ENCODE measurements around the gene ATG3.

ATG3 gene

DNA sequence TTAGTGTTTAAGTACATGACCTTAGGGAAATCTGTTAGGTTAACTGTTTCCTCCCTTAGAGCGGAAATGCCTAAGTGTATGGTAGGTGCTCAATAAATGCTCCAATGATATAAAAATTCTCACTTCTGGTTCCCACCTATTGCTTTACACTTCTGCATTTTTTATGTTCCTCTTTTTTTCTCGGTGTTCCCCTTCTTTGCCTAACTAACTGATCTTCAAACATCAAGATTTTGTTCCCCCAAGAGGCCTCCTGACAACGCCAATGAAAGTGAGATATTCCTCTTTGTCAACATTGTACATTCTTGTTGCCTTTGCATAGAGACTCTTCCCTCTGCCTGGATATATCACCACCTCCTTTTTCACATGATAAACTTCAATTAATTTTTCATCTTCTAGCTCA lies 17.5 kb upstream of the ATG3 start:
- TF ChIP-seq, protein P1, sequence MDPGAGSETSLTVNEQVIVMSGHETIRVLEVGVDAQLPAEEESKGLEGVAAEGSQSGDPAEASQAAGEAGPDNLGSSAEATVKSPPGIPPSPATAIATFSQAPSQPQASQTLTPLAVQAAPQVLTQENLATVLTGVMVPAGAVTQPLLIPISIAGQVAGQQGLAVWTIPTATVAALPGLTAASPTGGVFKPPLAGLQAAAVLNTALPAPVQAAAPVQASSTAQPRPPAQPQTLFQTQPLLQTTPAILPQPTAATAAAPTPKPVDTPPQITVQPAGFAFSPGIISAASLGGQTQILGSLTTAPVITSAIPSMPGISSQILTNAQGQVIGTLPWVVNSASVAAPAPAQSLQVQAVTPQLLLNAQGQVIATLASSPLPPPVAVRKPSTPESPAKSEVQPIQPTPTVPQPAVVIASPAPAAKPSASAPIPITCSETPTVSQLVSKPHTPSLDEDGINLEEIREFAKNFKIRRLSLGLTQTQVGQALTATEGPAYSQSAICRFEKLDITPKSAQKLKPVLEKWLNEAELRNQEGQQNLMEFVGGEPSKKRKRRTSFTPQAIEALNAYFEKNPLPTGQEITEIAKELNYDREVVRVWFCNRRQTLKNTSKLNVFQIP (CRISPR knock-in tag; IDR thresholded peaks at IDR 0.05; ENCODE audit: borderline replicate concordance, low read depth): no peak
- TF ChIP-seq RARB (CRISPR knock-in tag; IDR thresholded peaks at IDR 0.05) (no peak), ZFP30 (CRISPR knock-in tag; IDR thresholded peaks at IDR 0.05) (no peak), TOX (CRISPR knock-in tag; IDR thresholded peaks at IDR 0.05; ENCODE audit: borderline replicate concordance) (no peak), CSDC2 (CRISPR knock-in tag; IDR thresholded peaks at IDR 0.05) (no peak), SNAI2 (CRISPR knock-in tag; IDR thresholded peaks at IDR 0.05) (no peak), OSR1 (CRISPR knock-in tag; IDR thresholded peaks at IDR 0.05) (no peak), ARNTL (CRISPR knock-in tag; IDR thresholded peaks at IDR 0.05; ENCODE audit: borderline replicate concordance, low read depth) (no peak), PPARA (CRISPR knock-in tag; IDR thresholded peaks at IDR 0.05; ENCODE audit: borderline replicate concordance) (no peak), TCF4 (CRISPR knock-in tag; IDR thresholded peaks at IDR 0.05; ENCODE audit: borderline replicate concordance) (no peak), GLIS3 (CRISPR knock-in tag; IDR thresholded peaks at IDR 0.05) (no peak), ZC3H10 (CRISPR knock-in tag; IDR thresholded peaks at IDR 0.05) (no peak)
- TF ChIP-seq, protein P2, sequence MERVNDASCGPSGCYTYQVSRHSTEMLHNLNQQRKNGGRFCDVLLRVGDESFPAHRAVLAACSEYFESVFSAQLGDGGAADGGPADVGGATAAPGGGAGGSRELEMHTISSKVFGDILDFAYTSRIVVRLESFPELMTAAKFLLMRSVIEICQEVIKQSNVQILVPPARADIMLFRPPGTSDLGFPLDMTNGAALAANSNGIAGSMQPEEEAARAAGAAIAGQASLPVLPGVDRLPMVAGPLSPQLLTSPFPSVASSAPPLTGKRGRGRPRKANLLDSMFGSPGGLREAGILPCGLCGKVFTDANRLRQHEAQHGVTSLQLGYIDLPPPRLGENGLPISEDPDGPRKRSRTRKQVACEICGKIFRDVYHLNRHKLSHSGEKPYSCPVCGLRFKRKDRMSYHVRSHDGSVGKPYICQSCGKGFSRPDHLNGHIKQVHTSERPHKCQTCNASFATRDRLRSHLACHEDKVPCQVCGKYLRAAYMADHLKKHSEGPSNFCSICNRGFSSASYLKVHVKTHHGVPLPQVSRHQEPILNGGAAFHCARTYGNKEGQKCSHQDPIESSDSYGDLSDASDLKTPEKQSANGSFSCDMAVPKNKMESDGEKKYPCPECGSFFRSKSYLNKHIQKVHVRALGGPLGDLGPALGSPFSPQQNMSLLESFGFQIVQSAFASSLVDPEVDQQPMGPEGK (CRISPR knock-in tag; IDR thresholded peaks at IDR 0.05; ENCODE audit: borderline replicate concordance): no peak
- TF ChIP-seq, protein P3, sequence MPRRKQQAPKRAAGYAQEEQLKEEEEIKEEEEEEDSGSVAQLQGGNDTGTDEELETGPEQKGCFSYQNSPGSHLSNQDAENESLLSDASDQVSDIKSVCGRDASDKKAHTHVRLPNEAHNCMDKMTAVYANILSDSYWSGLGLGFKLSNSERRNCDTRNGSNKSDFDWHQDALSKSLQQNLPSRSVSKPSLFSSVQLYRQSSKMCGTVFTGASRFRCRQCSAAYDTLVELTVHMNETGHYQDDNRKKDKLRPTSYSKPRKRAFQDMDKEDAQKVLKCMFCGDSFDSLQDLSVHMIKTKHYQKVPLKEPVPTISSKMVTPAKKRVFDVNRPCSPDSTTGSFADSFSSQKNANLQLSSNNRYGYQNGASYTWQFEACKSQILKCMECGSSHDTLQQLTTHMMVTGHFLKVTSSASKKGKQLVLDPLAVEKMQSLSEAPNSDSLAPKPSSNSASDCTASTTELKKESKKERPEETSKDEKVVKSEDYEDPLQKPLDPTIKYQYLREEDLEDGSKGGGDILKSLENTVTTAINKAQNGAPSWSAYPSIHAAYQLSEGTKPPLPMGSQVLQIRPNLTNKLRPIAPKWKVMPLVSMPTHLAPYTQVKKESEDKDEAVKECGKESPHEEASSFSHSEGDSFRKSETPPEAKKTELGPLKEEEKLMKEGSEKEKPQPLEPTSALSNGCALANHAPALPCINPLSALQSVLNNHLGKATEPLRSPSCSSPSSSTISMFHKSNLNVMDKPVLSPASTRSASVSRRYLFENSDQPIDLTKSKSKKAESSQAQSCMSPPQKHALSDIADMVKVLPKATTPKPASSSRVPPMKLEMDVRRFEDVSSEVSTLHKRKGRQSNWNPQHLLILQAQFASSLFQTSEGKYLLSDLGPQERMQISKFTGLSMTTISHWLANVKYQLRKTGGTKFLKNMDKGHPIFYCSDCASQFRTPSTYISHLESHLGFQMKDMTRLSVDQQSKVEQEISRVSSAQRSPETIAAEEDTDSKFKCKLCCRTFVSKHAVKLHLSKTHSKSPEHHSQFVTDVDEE (CRISPR knock-in tag; IDR thresholded peaks at IDR 0.05): no peak
- TF ChIP-seq, protein P4, sequence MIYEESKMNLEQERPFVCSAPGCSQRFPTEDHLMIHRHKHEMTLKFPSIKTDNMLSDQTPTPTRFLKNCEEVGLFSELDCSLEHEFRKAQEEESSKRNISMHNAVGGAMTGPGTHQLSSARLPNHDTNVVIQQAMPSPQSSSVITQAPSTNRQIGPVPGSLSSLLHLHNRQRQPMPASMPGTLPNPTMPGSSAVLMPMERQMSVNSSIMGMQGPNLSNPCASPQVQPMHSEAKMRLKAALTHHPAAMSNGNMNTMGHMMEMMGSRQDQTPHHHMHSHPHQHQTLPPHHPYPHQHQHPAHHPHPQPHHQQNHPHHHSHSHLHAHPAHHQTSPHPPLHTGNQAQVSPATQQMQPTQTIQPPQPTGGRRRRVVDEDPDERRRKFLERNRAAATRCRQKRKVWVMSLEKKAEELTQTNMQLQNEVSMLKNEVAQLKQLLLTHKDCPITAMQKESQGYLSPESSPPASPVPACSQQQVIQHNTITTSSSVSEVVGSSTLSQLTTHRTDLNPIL (CRISPR knock-in tag; IDR thresholded peaks at IDR 0.05; ENCODE audit: low read depth): no peak
- TF ChIP-seq, protein P5, sequence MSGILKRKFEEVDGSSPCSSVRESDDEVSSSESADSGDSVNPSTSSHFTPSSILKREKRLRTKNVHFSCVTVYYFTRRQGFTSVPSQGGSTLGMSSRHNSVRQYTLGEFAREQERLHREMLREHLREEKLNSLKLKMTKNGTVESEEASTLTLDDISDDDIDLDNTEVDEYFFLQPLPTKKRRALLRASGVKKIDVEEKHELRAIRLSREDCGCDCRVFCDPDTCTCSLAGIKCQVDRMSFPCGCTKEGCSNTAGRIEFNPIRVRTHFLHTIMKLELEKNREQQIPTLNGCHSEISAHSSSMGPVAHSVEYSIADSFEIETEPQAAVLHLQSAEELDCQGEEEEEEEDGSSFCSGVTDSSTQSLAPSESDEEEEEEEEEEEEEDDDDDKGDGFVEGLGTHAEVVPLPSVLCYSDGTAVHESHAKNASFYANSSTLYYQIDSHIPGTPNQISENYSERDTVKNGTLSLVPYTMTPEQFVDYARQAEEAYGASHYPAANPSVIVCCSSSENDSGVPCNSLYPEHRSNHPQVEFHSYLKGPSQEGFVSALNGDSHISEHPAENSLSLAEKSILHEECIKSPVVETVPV (CRISPR knock-in tag; IDR thresholded peaks at IDR 0.05): no peak
- no peak for ATAC-seq

DNA sequence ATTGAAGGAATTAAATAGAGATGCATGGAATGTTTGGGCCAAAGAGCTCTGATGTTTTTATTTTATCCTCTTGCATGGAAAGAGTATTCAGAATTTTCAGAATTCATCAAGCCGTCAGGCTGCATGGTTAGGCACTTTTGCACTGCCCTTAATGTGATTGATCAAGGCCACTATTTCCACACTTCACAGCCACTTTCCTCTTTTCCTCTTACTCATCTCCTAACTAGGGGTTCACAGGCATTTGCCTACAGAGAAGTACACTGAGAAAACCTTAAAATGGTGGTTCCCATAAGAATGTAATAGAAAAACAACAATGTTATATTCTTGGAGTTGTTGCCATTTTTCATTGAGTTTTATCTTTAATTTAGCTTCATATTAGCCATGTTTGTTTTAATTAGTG lies 10.9 kb upstream of the ATG3 start:
- ATAC-seq: no peak
- no peak for TF ChIP-seq SNAI2 (CRISPR knock-in tag; IDR thresholded peaks at IDR 0.05)
- TF ChIP-seq GLIS3 (CRISPR knock-in tag; IDR thresholded peaks at IDR 0.05): no peak
- no peak for TF ChIP-seq ISL1 (CRISPR knock-in tag; IDR thresholded peaks at IDR 0.05)
- TF ChIP-seq CSDC2 (CRISPR knock-in tag; IDR thresholded peaks at IDR 0.05): no peak
- TF ChIP-seq, protein P5 (CRISPR knock-in tag; IDR thresholded peaks at IDR 0.05): no peak
- no peak for TF ChIP-seq ZC3H10 (CRISPR knock-in tag; IDR thresholded peaks at IDR 0.05)
- no peak for TF ChIP-seq PPARA (CRISPR knock-in tag; IDR thresholded peaks at IDR 0.05; ENCODE audit: borderline replicate concordance)
- no peak for TF ChIP-seq OSR1 (CRISPR knock-in tag; IDR thresholded peaks at IDR 0.05)
- TF ChIP-seq, protein P1 (CRISPR knock-in tag; IDR thresholded peaks at IDR 0.05; ENCODE audit: borderline replicate concordance, low read depth): no peak
- no peak for TF ChIP-seq RARB (CRISPR knock-in tag; IDR thresholded peaks at IDR 0.05)
- TF ChIP-seq, protein P4 (CRISPR knock-in tag; IDR thresholded peaks at IDR 0.05; ENCODE audit: low read depth): no peak
- no peak for TF ChIP-seq ESRRG (CRISPR knock-in tag; IDR thresholded peaks at IDR 0.05)
